H1 (cell line): Measurements from ENCODE around the gene FAM83G. TPM values are rescaled to one million over a fixed set of nuclear protein-coding genes. Genes with fewer than 3 reads are reported as not detected.

Experiments
- CTCF ChIA-PET: fragments of 300-600 bp; sonication (Branson Sonifier 250); formaldehyde crosslinking; loops from one replicate; lab custom pipeline; 2021; ENCODE audit not compliant: partially characterized antibody; lab: Charles Lee
- POLR2A ChIA-PET: fragments of 300-600 bp; sonication (Branson Sonifier 250); formaldehyde crosslinking; loops from one replicate; lab custom pipeline; 2021; ENCODE audit warnings: inconsistent platforms; ENCODE audit not compliant: partially characterized antibody; lab: Charles Lee
- DNase-seq, 2 experiments: peaks; one replicate each; pipeline versions ENCODE4 v3.0.0 to v3.0.0-alpha.2; 2010 to 2022; ENCODE audit warnings: low spot score in 2 of 2, low read depth in 1 of 2, mixed read lengths in 1 of 2
- FAIRE-seq: peaks from 2 replicates; lab custom pipeline; 2011; peaks lifted over from hg19 to GRCh38; lab: Jason Lieb, UNC
- H2AFZ ChIP-seq: 2 replicates; pipeline ENCODE4 v1.8.1; 2012; ENCODE audit warnings: low read length, inconsistent platforms
- H2AK5ac ChIP-seq: 2 replicates; pipeline ENCODE4 v1.6.1; 2013; ENCODE audit warnings: low read depth, low read length
- H2BK120ac ChIP-seq: replicated peaks from 2 replicates; pipeline ENCODE3; 2013; ENCODE audit warnings: low read depth, low read length, inconsistent platforms
- H2BK12ac ChIP-seq: 2 replicates; pipeline ENCODE4 v1.6.1; 2013; ENCODE audit warnings: low read depth, low read length
- H2BK15ac ChIP-seq: 2 replicates; pipeline ENCODE4 v1.6.1; 2013; ENCODE audit warnings: low read length
- H2BK20ac ChIP-seq: 2 replicates; pipeline ENCODE4 v1.6.1; 2013; ENCODE audit warnings: low read length
- H2BK5ac ChIP-seq: 2 replicates; pipeline ENCODE4 v1.6.1; 2013; ENCODE audit warnings: low read depth, low read length
- H3K14ac ChIP-seq: 2 replicates; pipeline ENCODE4 v1.6.1; 2013; ENCODE audit warnings: inconsistent platforms; ENCODE audit not compliant: insufficient read length
- H3K18ac ChIP-seq: 2 replicates; pipeline ENCODE4 v1.6.1; 2013; ENCODE audit warnings: low read length; ENCODE audit errors: extremely low read depth
- H3K23ac ChIP-seq: 2 replicates; pipeline ENCODE4 v1.6.1; 2013; ENCODE audit warnings: inconsistent platforms; ENCODE audit not compliant: insufficient read length
- H3K23me2 ChIP-seq: 2 replicates; pipeline ENCODE4 v1.6.1; 2013; ENCODE audit warnings: low read depth, low read length
- H3K27ac ChIP-seq: 2 replicates; pipeline ENCODE4 v1.6.1; 2011; ENCODE audit warnings: low read depth, low read length, inconsistent platforms
- H3K27me3 ChIP-seq, 4 experiments: replicated peaks in 1 of 4; 1 replicate in 1 of 4; 2 replicates in 3 of 4; pipeline versions ENCODE4 v1.6.1 to v1.8.1; 2011 to 2013; ENCODE audit warnings: low read length in 3 of 4, mild to moderate bottlenecking in 3 of 4, inconsistent platforms in 2 of 4, mixed read lengths in 2 of 4, moderate library complexity in 1 of 4; ENCODE audit not compliant: control insufficient read depth in 3 of 4, insufficient read depth in 3 of 4; ENCODE audit errors: extremely low read depth in 1 of 4
- H3K36me3 ChIP-seq, 4 experiments: 2 replicates each; pipeline versions ENCODE4 v1.6.1 to v1.8.1; 2011 to 2013; ENCODE audit warnings: mild to moderate bottlenecking in 4 of 4, low read length in 3 of 4, moderate library complexity in 2 of 4, control low read depth in 1 of 4, inconsistent platforms in 1 of 4; ENCODE audit not compliant: insufficient read depth in 4 of 4, control insufficient read depth in 2 of 4
- H3K4ac ChIP-seq: replicated peaks from 2 replicates; pipeline ENCODE3; 2013; ENCODE audit warnings: low read length, low read depth, mixed read lengths, inconsistent platforms; ENCODE audit not compliant: insufficient read length
- H3K4me1 ChIP-seq, 4 experiments: replicated peaks in 1 of 4; 1 replicate in 1 of 4; 2 replicates in 3 of 4; pipeline versions ENCODE4 v1.6.1 to v1.8.1; 2011 to 2013; ENCODE audit warnings: low read length in 3 of 4, inconsistent platforms in 2 of 4, mixed read lengths in 1 of 4; ENCODE audit not compliant: insufficient read depth in 4 of 4, control insufficient read depth in 3 of 4
- H3K4me2 ChIP-seq, 2 experiments: 2 replicates each; pipeline versions ENCODE4 v1.6.1 to v1.8.1; 2011 to 2013; ENCODE audit warnings: low read depth in 2 of 2, low read length in 2 of 2, control low read depth in 1 of 2, inconsistent platforms in 1 of 2, mild to moderate bottlenecking in 1 of 2; ENCODE audit not compliant: insufficient read depth in 1 of 2
- H3K4me3 ChIP-seq, 4 experiments: fragments of 200-600, 300-600 bp in 1 of 4; sonication (generic), shearing (Covaris generic), sonication (Bioruptor Twin) in 1 of 4; 2 replicates each; pipeline versions ENCODE4 v1.5.1 to v1.8.1; 2011 to 2016; ENCODE audit warnings: low read length in 4 of 4, low read depth in 3 of 4, control low read depth in 2 of 4, inconsistent platforms in 2 of 4, mild to moderate bottlenecking in 2 of 4, mixed read lengths in 1 of 4, moderate library complexity in 1 of 4; ENCODE audit not compliant: insufficient read depth in 2 of 4; ENCODE audit errors: extremely low read depth in 1 of 4
- H3K56ac ChIP-seq: replicated peaks from 2 replicates; pipeline ENCODE3; 2013; ENCODE audit warnings: low read depth, mild to moderate bottlenecking, mixed read lengths, low read length, inconsistent platforms; ENCODE audit not compliant: insufficient read length
- H3K79me1 ChIP-seq: 2 replicates; pipeline ENCODE4 v1.6.1; 2013; ENCODE audit warnings: low read depth, low read length, control low read depth
- H3K79me2 ChIP-seq, 2 experiments: 2 replicates each; pipeline versions ENCODE4 v1.6.1 to v1.8.1; 2012 to 2013; ENCODE audit warnings: low read length in 2 of 2, mild to moderate bottlenecking in 2 of 2, inconsistent platforms in 1 of 2; ENCODE audit not compliant: insufficient read depth in 2 of 2, control insufficient read depth in 1 of 2
- H3K9ac ChIP-seq, 4 experiments: replicated peaks in 1 of 4; 1 replicate in 1 of 4; 2 replicates in 3 of 4; pipeline versions ENCODE4 v1.6.1 to v1.8.1; 2011 to 2013; ENCODE audit warnings: low read depth in 3 of 4, low read length in 3 of 4, control low read depth in 2 of 4, mild to moderate bottlenecking in 2 of 4, moderate library complexity in 2 of 4, inconsistent platforms in 1 of 4; ENCODE audit errors: extremely low read depth in 1 of 4
- H3K9me3 ChIP-seq, 2 experiments: 2 replicates each; pipeline versions ENCODE4 v1.6.1 to v1.8.1; 2012 to 2013; ENCODE audit warnings: mild to moderate bottlenecking in 2 of 2, moderate library complexity in 2 of 2, control low read depth in 1 of 2, inconsistent platforms in 1 of 2, low read depth in 1 of 2, low read length in 1 of 2, mixed read lengths in 1 of 2; ENCODE audit not compliant: insufficient read depth in 2 of 2
- H4K20me1 ChIP-seq, 2 experiments: replicated peaks in 1 of 2; 2 replicates each; pipeline versions ENCODE3 to v1.8.1; 2011 to 2013; ENCODE audit warnings: inconsistent platforms in 2 of 2, low read length in 2 of 2, mild to moderate bottlenecking in 1 of 2; ENCODE audit not compliant: insufficient read depth in 2 of 2, control insufficient read depth in 1 of 2
- H4K5ac ChIP-seq: 2 replicates; pipeline ENCODE4 v1.6.1; 2013; ENCODE audit warnings: low read length, low read depth, mixed read lengths, inconsistent platforms; ENCODE audit not compliant: insufficient read length
- H4K8ac ChIP-seq: 2 replicates; pipeline ENCODE4 v1.8.0; 2013; ENCODE audit warnings: mild to moderate bottlenecking, moderate library complexity, low read length, inconsistent platforms; ENCODE audit not compliant: insufficient read depth; ENCODE audit errors: extremely low read depth
- H4K91ac ChIP-seq: replicated peaks from 2 replicates; pipeline ENCODE3; 2013; ENCODE audit warnings: low read length, mixed read lengths, inconsistent platforms; ENCODE audit not compliant: insufficient read length
- BCL11A ChIP-seq, 2 experiments: IDR thresholded peaks; one replicate each; pipeline ENCODE4 v1.6.1; 2011; ENCODE audit warnings: low read depth in 2 of 2, low read length in 2 of 2, mild to moderate bottlenecking in 2 of 2
- CBX8 ChIP-seq: fragments of 300-800, 300-1000 bp; sonication (generic); IDR thresholded peaks from 2 replicates; pipeline ENCODE4 v1.7.1; 2016; ENCODE audit warnings: low read depth, low read length, borderline replicate concordance
- CHD2 ChIP-seq: IDR thresholded peaks from 2 replicates; pipeline ENCODE4 v1.6.1; 2012; ENCODE audit warnings: low read length, improper control_type of control experiment
- FOSL1 ChIP-seq: IDR thresholded peaks from 2 replicates; pipeline ENCODE4 v1.6.1; 2011; ENCODE audit warnings: mild to moderate bottlenecking, low read depth, low read length, moderate library complexity; ENCODE audit not compliant: insufficient read depth
- MAX ChIP-seq: IDR thresholded peaks from 2 replicates; pipeline ENCODE4 v1.6.1; 2012; ENCODE audit warnings: inconsistent platforms
- NRF1 ChIP-seq: IDR thresholded peaks from 2 replicates; pipeline ENCODE4 v1.6.1; 2011; ENCODE audit warnings: mild to moderate bottlenecking, low read depth, low read length, improper control_type of control experiment
- RNF2 ChIP-seq: fragments of 200-900, 300-1000 bp; sonication (generic); IDR thresholded peaks from 2 replicates; pipeline ENCODE4 v1.7.1; 2016; ENCODE audit warnings: borderline replicate concordance, low read depth, mild to moderate bottlenecking, antibody characterized with exemption, low read length; ENCODE audit not compliant: poor library complexity, severe bottlenecking; ENCODE audit errors: missing control alignments
- RXRA ChIP-seq: IDR thresholded peaks from 2 replicates; pipeline ENCODE4 v1.6.1; 2011; ENCODE audit warnings: low read depth, mild to moderate bottlenecking, low read length, moderate library complexity; ENCODE audit not compliant: insufficient read depth
- SIN3A ChIP-seq, 2 experiments: IDR thresholded peaks in 1 of 2; conservative IDR thresholded peaks in 1 of 2; 2 replicates each; pipeline ENCODE4 v1.6.1; 2011 to 2012; ENCODE audit warnings: low read length in 2 of 2, improper control_type of control experiment in 1 of 2, low read depth in 1 of 2, mild to moderate bottlenecking in 1 of 2
- SIX5 ChIP-seq: IDR thresholded peaks from 2 replicates; pipeline ENCODE4 v1.6.1; 2011; ENCODE audit warnings: mild to moderate bottlenecking, low read depth, low read length
- TAF1 ChIP-seq: IDR thresholded peaks from 2 replicates; pipeline ENCODE4 v1.6.1; 2011; ENCODE audit warnings: mild to moderate bottlenecking, low read depth, low read length
- TCF12 ChIP-seq: IDR thresholded peaks from 2 replicates; pipeline ENCODE4 v1.6.1; 2011; ENCODE audit warnings: low read depth, mild to moderate bottlenecking, low read length
- WGBS, 2 experiments: shearing (Covaris generic) in 1 of 2; methylation state at CpG; one replicate each; pipeline versions ENCODE4 v1.1.6 to v1.1.7; 2013 to 2015; ENCODE audit warnings: low lambda C conversion rate in 2 of 2, mixed read lengths in 2 of 2, inconsistent platforms in 1 of 2, low coverage in 1 of 2, missing lambda C conversion rate in 1 of 2; ENCODE audit not compliant: insufficient replicate concordance in 2 of 2, insufficient coverage in 1 of 2, insufficient read length in 1 of 2; ENCODE audit errors: extremely low coverage in 1 of 2, missing lambda C conversion rate in 1 of 2; 5-methylcytosine and 5-hydroxymethylcytosine counted together
- polyA plus RNA-seq, 7 experiments: library from polyadenylated mRNA; depleted of rRNA in 3 of 7; stranded (reverse) in 5 of 7; unstranded in 2 of 7; fragments of >200 nt in 5 of 7; fragments of 200-250 nt in 2 of 7; gene quantifications; 1 replicate in 5 of 7; 2 replicates in 1 of 7; 4 replicates in 1 of 7; pipeline versions ENCODE4 v1.2.1 to v1.2.3, GENCODE V29; 2011 to 2013; ENCODE audit warnings: missing spikeins in 2 of 7, mixed read lengths in 2 of 7
- total RNA-seq: library from RNA; stranded (reverse); fragmentation: NEBNext Ultra II Directional; extraction: Animal tissue kit (Norgen Biotek cat#: 25700); gene quantifications from 2 replicates; pipeline ENCODE4 v1.2.1, GENCODE V29; 2021

The FAM83G gene
- total and polyA plus RNA-seq, 2 of the 8 experiments (the other 6 are each of a cell fraction or from before 2014, with no cell fraction given): 15.4 to 29.0 TPM

GRCh38 chr17:18999394-18999793 is 5.2 kb downstream of the FAM83G start:
- no peak overlapping the region for H3K23ac ChIP-seq
- H3K4me2 ChIP-seq: no peak overlapping the region
- no peak overlapping the region; the same call in 1 of the 2 replicates for H4K8ac ChIP-seq
- no peak overlapping the region for H3K27ac ChIP-seq
- H2AFZ ChIP-seq: no peak overlapping the region
- DNase-seq (no peak), FAIRE-seq (no peak)
- no peak overlapping the region for H2BK15ac ChIP-seq
- H3K4me3 ChIP-seq: no peak overlapping the region
- WGBS, 2 experiments: 92% methylated on average over 8 of the region's 8 CpGs; no CpG with 5 or more reads in 1 of the 2 experiments
- H2BK5ac ChIP-seq: no peak overlapping the region
- H3K18ac ChIP-seq: no peak overlapping the region
- H3K9ac ChIP-seq: no peak overlapping the region
- peaks cover 45% of the 10 kb centered on the region for H3K79me1 ChIP-seq
- H2BK12ac ChIP-seq: no peak overlapping the region
- H3K23me2 ChIP-seq: peaks cover 5% of the 10 kb centered on the region
- H3K36me3 ChIP-seq: peaks cover 4 to 38% (median 6%) of the 10 kb centered on the region in 4 experiments; a peak in 6 of 8 replicates
- no peaks in the 10 kb centered on the region for H3K27me3 ChIP-seq
- no peak overlapping the region for H4K5ac ChIP-seq
- H3K56ac ChIP-seq: no peak overlapping the region
- CTCF ChIA-PET: interaction anchor here (1.2 to 4.3 kb wide), 2 partner anchors 39 to 41 kb away, joined by 3 to 18 read pairs; no protein-coding TSS in a partner anchor
- H2BK20ac ChIP-seq: no peak overlapping the region
- H3K4me1 ChIP-seq: peaks cover 0 to 14% (median 12%) of the 10 kb centered on the region in 4 experiments; a peak in 6 of 7 replicates
- H3K14ac ChIP-seq: no peak overlapping the region
- no peaks in the 10 kb centered on the region for H3K9me3 ChIP-seq
- H4K20me1 ChIP-seq: peaks cover 21 to 32% of the 10 kb centered on the region in 2 experiments
- H2AK5ac ChIP-seq: no peak overlapping the region
- H4K91ac ChIP-seq: no peak overlapping the region
- no peak overlapping the region for H2BK120ac ChIP-seq
- peaks cover 8 to 87% of the 10 kb centered on the region in 2 experiments; a peak in 3 of 4 replicates for H3K79me2 ChIP-seq
- H3K4ac ChIP-seq: no peak overlapping the region
- POLR2A ChIA-PET: no interaction called here
- TF ChIP-seq TCF12: no peak
- TF ChIP-seq RNF2: no peak
- no peak for TF ChIP-seq MAX
- TF ChIP-seq NRF1: no peak
- TF ChIP-seq RXRA: no peak
- no peak for TF ChIP-seq CHD2
- no peak for TF ChIP-seq SIX5
- TF ChIP-seq CBX8: no peak
- no peak for TF ChIP-seq TAF1
- no peak for TF ChIP-seq FOSL1
- TF ChIP-seq SIN3A (conservative IDR thresholded peaks at IDR 0.05 in 1 of 2, IDR thresholded peaks at IDR 0.05 in 1 of 2; ENCODE audit: low read depth in 1 of 2, low read length in 2 of 2): no peak
- no peak for TF ChIP-seq BCL11A (IDR thresholded peaks at IDR 0.05; ENCODE audit: low read depth in 2 of 2, low read length in 2 of 2)
